Activated naive CD4-positive, alpha-beta T cell treated with anti-CD3 and anti-CD28 coated beads for 36 hours (primary cell): ENCODE measurements around the gene COPA. TPM values are rescaled to one million over a fixed set of nuclear protein-coding genes. Genes with fewer than 3 reads are reported as not detected.

Source experiments
- CTCF ChIA-PET: fragments of 350-600 bp; sonication (Branson Sonifier 250); formaldehyde crosslinking; loops from one replicate; lab custom pipeline; 2021; ENCODE audit warnings: antibody characterized with exemption; lab: Charles Lee
- DNase-seq: peaks from one replicate; pipeline ENCODE4 v3.0.0-alpha.2; 2020
- H3K27ac Mint-ChIP-seq: one replicate; pipeline ENCODE4 v1.8.0; 2021; ENCODE audit warnings: mild to moderate bottlenecking, mixed read lengths
- H3K27me3 Mint-ChIP-seq: one replicate; pipeline ENCODE4 v1.8.0; 2021; ENCODE audit warnings: low read depth, mixed read lengths
- H3K36me3 Mint-ChIP-seq: one replicate; pipeline ENCODE4 v1.8.0; 2021; ENCODE audit warnings: low read depth, mixed read lengths
- H3K4me1 Mint-ChIP-seq: one replicate; pipeline ENCODE4 v1.8.0; 2021; ENCODE audit warnings: low read depth, mixed read lengths
- H3K4me3 Mint-ChIP-seq: one replicate; pipeline ENCODE4 v1.8.0; 2021; ENCODE audit warnings: mild to moderate bottlenecking, moderate library complexity, mixed read lengths
- H3K9me3 Mint-ChIP-seq: one replicate; pipeline ENCODE4 v1.8.0; 2021; ENCODE audit warnings: mixed read lengths
- intact Hi-C: fragments of 100-400 bp; cut with micrococcal nuclease; formaldehyde crosslinking; loops from one replicate; pipeline ENCODE4 v1.15.1; 2023
- total RNA-seq, 2 experiments: library from RNA; stranded (reverse); gene quantifications; one replicate each; pipeline ENCODE4 v1.2.3, GENCODE V29; 2021

The COPA gene
- total RNA-seq, 2 experiments from 2014 or later = 97.8 to 101 TPM

GRCh38 chr1:160344241-160344640 is 1.2 kb upstream of the COPA start:
- Mint-ChIP-seq H3K4me1 (peaks cover 40% of the 10 kb centered on the region), H3K36me3 (peaks cover 14% of the 10 kb centered on the region), H3K9me3 (no peaks in the 10 kb centered on the region), H3K4me3 (peak overlapping the region; percentile 99), H3K27me3 (no peaks in the 10 kb centered on the region), H3K27ac (peak overlapping the region; percentile 98)
- CTCF ChIA-PET = interaction anchor here (1.4 to 1.8 kb wide), 2 partner anchors 10 to 32 kb away, joined by 4 to 8 read pairs; no protein-coding TSS in a partner anchor
- intact Hi-C loops = no loop called here
- DNase-seq = no peak

GRCh38 chr1:160342526-160342925 is 524 bp downstream of the COPA start:
- peak; percentile 11 for DNase-seq
- H3K27ac Mint-ChIP-seq = peak overlapping the region; percentile 98
- H3K36me3 Mint-ChIP-seq = peaks cover 22% of the 10 kb centered on the region
- no peaks in the 10 kb centered on the region for H3K9me3 Mint-ChIP-seq
- H3K4me3 Mint-ChIP-seq = peak overlapping the region; percentile 99
- peaks cover 46% of the 10 kb centered on the region for H3K4me1 Mint-ChIP-seq
- CTCF ChIA-PET = interaction anchor here (0.8 kb wide), 1 partner anchor 35 kb away, joined by 3 read pairs; no protein-coding TSS in a partner anchor
- H3K27me3 Mint-ChIP-seq = no peaks in the 10 kb centered on the region
- intact Hi-C loops = no loop called here

- DNase-seq = no peak
- H3K9me3 Mint-ChIP-seq = no peaks in the 10 kb centered on the region
- H3K4me3 Mint-ChIP-seq = no peak overlapping the region
- intact Hi-C loops = no loop called here
- CTCF ChIA-PET = interaction anchor here (0.7 kb wide), 2 partner anchors 20 to 244 kb away, joined by 3 read pairs; no protein-coding TSS in a partner anchor
- H3K27ac Mint-ChIP-seq = peak overlapping the region; percentile 25
- H3K36me3 Mint-ChIP-seq = peaks cover 20% of the 10 kb centered on the region
- H3K4me1 Mint-ChIP-seq = peaks cover 41% of the 10 kb centered on the region
- H3K27me3 Mint-ChIP-seq = no peaks in the 10 kb centered on the region
Measured at GRCh38 chr1:160340866-160341265, 2.2 kb downstream of the COPA start.

GRCh38 chr1:160340146-160340545 is 2.9 kb downstream of the COPA start:
- H3K9me3 Mint-ChIP-seq = no peaks in the 10 kb centered on the region
- H3K4me3 Mint-ChIP-seq = no peak overlapping the region
- H3K4me1 Mint-ChIP-seq = peaks cover 41% of the 10 kb centered on the region
- CTCF ChIA-PET = interaction anchor here (1.3 kb wide), 2 partner anchors 10 to 49 kb away, joined by 3 read pairs; no protein-coding TSS in a partner anchor
- intact Hi-C loops = no loop called here
- no peak overlapping the region for H3K27ac Mint-ChIP-seq
- no peak for DNase-seq
- peaks cover 20% of the 10 kb centered on the region for H3K36me3 Mint-ChIP-seq
- H3K27me3 Mint-ChIP-seq = no peaks in the 10 kb centered on the region

- H3K4me3 Mint-ChIP-seq = no peak overlapping the region
- H3K27me3 Mint-ChIP-seq = no peaks in the 10 kb centered on the region
- H3K4me1 Mint-ChIP-seq = peaks cover 30% of the 10 kb centered on the region
- CTCF ChIA-PET = interaction anchor here (1.2 kb wide), 1 partner anchor 12 kb away, joined by 3 read pairs; no protein-coding TSS in a partner anchor
- no peak for DNase-seq
- no peak overlapping the region for H3K27ac Mint-ChIP-seq
- H3K36me3 Mint-ChIP-seq = peaks cover 21% of the 10 kb centered on the region
- intact Hi-C loops = no loop called here
- H3K9me3 Mint-ChIP-seq = no peaks in the 10 kb centered on the region
Measured at GRCh38 chr1:160338580-160338979, 4.5 kb downstream of the COPA start.

- peaks cover 25% of the 10 kb centered on the region for H3K36me3 Mint-ChIP-seq
- intact Hi-C loops = no loop called here
- CTCF ChIA-PET = interaction anchor here (0.6 to 2.8 kb wide), 5 partner anchors 16 to 232 kb away, joined by 3 to 11 read pairs (median 3); no protein-coding TSS in a partner anchor
Measured at GRCh38 chr1:160332516-160332915, 10.5 kb downstream of the COPA start.

GRCh38 chr1:160330119-160330518 is 12.9 kb downstream of the COPA start:
- no peak for DNase-seq
- Mint-ChIP-seq H3K27ac (no peak overlapping the region), H3K4me1 (no peaks in the 10 kb centered on the region), H3K36me3 (peaks cover 31% of the 10 kb centered on the region), H3K27me3 (no peaks in the 10 kb centered on the region), H3K9me3 (no peaks in the 10 kb centered on the region), H3K4me3 (no peak overlapping the region)
- CTCF ChIA-PET = interaction anchor here (1.0 to 1.4 kb wide), 2 partner anchors 10 to 39 kb away, joined by 3 read pairs; no protein-coding TSS in a partner anchor
- intact Hi-C loops = no loop called here

More at GRCh38 chr1:160332516-160332915, 10.5 kb downstream of the COPA start:
- Mint-ChIP-seq H3K9me3 (no peaks in the 10 kb centered on the region), H3K27me3 (no peaks in the 10 kb centered on the region), H3K4me1 (no peaks in the 10 kb centered on the region), H3K27ac (no peak overlapping the region), H3K4me3 (no peak overlapping the region)
- no peak for DNase-seq

GRCh38 chr1:160328184-160328583 is 14.9 kb downstream of the COPA start:
- Mint-ChIP-seq H3K36me3 (peaks cover 30% of the 10 kb centered on the region), H3K27me3 (no peaks in the 10 kb centered on the region), H3K27ac (no peak overlapping the region), H3K9me3 (no peaks in the 10 kb centered on the region), H3K4me1 (no peaks in the 10 kb centered on the region), H3K4me3 (no peak overlapping the region)
- no peak for DNase-seq
- intact Hi-C loops = no loop called here
- CTCF ChIA-PET = interaction anchor here (0.8 to 1.7 kb wide), 4 partner anchors 18 to 48 kb away, joined by 3 to 5 read pairs (median 4); no protein-coding TSS in a partner anchor

- Mint-ChIP-seq H3K4me3 (no peak overlapping the region), H3K27ac (no peak overlapping the region), H3K4me1 (peaks cover 5% of the 10 kb centered on the region), H3K36me3 (peaks cover 38% of the 10 kb centered on the region), H3K9me3 (no peaks in the 10 kb centered on the region), H3K27me3 (no peaks in the 10 kb centered on the region)
- CTCF ChIA-PET = no interaction called here
- DNase-seq = no peak
- intact Hi-C loops = no loop called here
Measured at GRCh38 chr1:160326418-160326817, 16.6 kb downstream of the COPA start.

- no peak overlapping the region for H3K4me3 Mint-ChIP-seq
- CTCF ChIA-PET = interaction anchor here (0.7 kb wide), 1 partner anchor 34 kb away, joined by 3 read pairs; no protein-coding TSS in a partner anchor
- DNase-seq = no peak
- intact Hi-C loops = no loop called here
- H3K36me3 Mint-ChIP-seq = peaks cover 41% of the 10 kb centered on the region
- H3K9me3 Mint-ChIP-seq = no peaks in the 10 kb centered on the region
- H3K4me1 Mint-ChIP-seq = peaks cover 12% of the 10 kb centered on the region
- no peak overlapping the region for H3K27ac Mint-ChIP-seq
- no peaks in the 10 kb centered on the region for H3K27me3 Mint-ChIP-seq
Measured at GRCh38 chr1:160325252-160325651, 17.8 kb downstream of the COPA start.

- peaks cover 17% of the 10 kb centered on the region for H3K4me1 Mint-ChIP-seq
- no peaks in the 10 kb centered on the region for H3K27me3 Mint-ChIP-seq
- H3K4me3 Mint-ChIP-seq = no peak overlapping the region
- H3K9me3 Mint-ChIP-seq = no peaks in the 10 kb centered on the region
- no peak overlapping the region for H3K27ac Mint-ChIP-seq
- H3K36me3 Mint-ChIP-seq = peaks cover 47% of the 10 kb centered on the region
- intact Hi-C loops = no loop called here
- CTCF ChIA-PET = no interaction called here
- DNase-seq = no peak
Measured at GRCh38 chr1:160322831-160323230, 20.2 kb downstream of the COPA start.

- Mint-ChIP-seq H3K27me3 (no peaks in the 10 kb centered on the region), H3K4me1 (peaks cover 11% of the 10 kb centered on the region), H3K4me3 (no peak overlapping the region), H3K36me3 (peaks cover 69% of the 10 kb centered on the region), H3K9me3 (peaks cover 9% of the 10 kb centered on the region), H3K27ac (peak overlapping the region; percentile 25)
- no peak for DNase-seq
- intact Hi-C loops = no loop called here
- CTCF ChIA-PET = interaction anchor here (0.9 to 1.0 kb wide), 2 partner anchors 17 to 24 kb away, joined by 3 read pairs; no protein-coding TSS in a partner anchor
Measured at GRCh38 chr1:160315359-160315758, 27.7 kb downstream of the COPA start.

GRCh38 chr1:160309571-160309970 is 33.5 kb downstream of the COPA start:
- DNase-seq = no peak

More at GRCh38 chr1:160309571-160309970, 33.5 kb downstream of the COPA start:
- CTCF ChIA-PET = no interaction called here
- intact Hi-C loops = no loop called here
- H3K9me3 Mint-ChIP-seq = no peaks in the 10 kb centered on the region
- H3K4me1 Mint-ChIP-seq = no peaks in the 10 kb centered on the region
- H3K27me3 Mint-ChIP-seq = no peaks in the 10 kb centered on the region
- peaks cover 43% of the 10 kb centered on the region for H3K36me3 Mint-ChIP-seq
- no peak overlapping the region for H3K27ac Mint-ChIP-seq
- no peak overlapping the region for H3K4me3 Mint-ChIP-seq
